ENCODE data around the gene SWAP70. TPM values are rescaled to one million over a fixed set of nuclear protein-coding genes. Genes with fewer than 3 reads are reported as not detected.

Gene SWAP70
- 1.2 and 3.2 TPM in 2 replicates for total RNA-seq (2011; cell fraction: chromatin; rRNA removed; ENCODE audit: low replicate concordance)
- 0.79 and 1.0 TPM in 2 replicates for total RNA-seq (2011; cell fraction: nucleolus; rRNA removed)
- total RNA-seq (2011; cell fraction: nucleoplasm; rRNA removed): 1.4 and 2.7 TPM in 2 replicates
- total RNA-seq (2014; rRNA removed) (2.3 TPM in 2 replicates), total RNA-seq (2014; rRNA removed; fragmentation: Illumina TruSeq; extraction: Trizol) (4.4 and 4.8 TPM in 2 replicates), total RNA-seq (2015; rRNA removed; fragmentation: Illumina TruSeq; extraction: Trizol) (4.9 and 5.0 TPM in 2 replicates), total RNA-seq (2021) (2.9 and 4.3 TPM in 2 replicates), polyA plus RNA-seq (2011; rRNA removed) (1.8 and 2.4 TPM in 2 replicates), polyA plus RNA-seq (2014; fragmentation: Illumina TruSeq; extraction: Trizol) (4.1 and 4.3 TPM in 2 replicates), polyA plus RNA-seq (2014; fragmentation: Nextera tagmentation; extraction: Ambion mirVana) (1 to 10 TPM; 1.7 to 1.9 TPM), polyA plus RNA-seq (2014; rRNA removed) (2.9 and 3.9 TPM in 2 replicates), polyA minus RNA-seq (2011; rRNA and poly(A)+ RNA removed) (2.9 and 3.5 TPM in 2 replicates), Bru-seq, nascent RNA (percentile 51 among the genes with signal in this experiment), BruChase-seq, experiment 1, labeled RNA remaining after a 2-hour chase (percentile 55 among the genes with signal in this experiment), BruChase-seq, experiment 2, labeled RNA remaining after a 6-hour chase (percentile 57 among the genes with signal in this experiment)
- 1.0 and 1.8 TPM in 2 replicates for polyA plus RNA-seq (2011; cell fraction: cytosol; rRNA removed)
- 0.73 and 0.78 TPM in 2 replicates for polyA plus RNA-seq (2011; cell fraction: nucleus; rRNA removed)
- 4.6 and 5.5 TPM in 2 replicates for polyA plus RNA-seq (2012)
- 1.6 and 2.3 TPM in 2 replicates for polyA minus RNA-seq (2011; cell fraction: cytosol; rRNA and poly(A)+ RNA removed)
- 0.54 and 1.8 TPM in 2 replicates for polyA minus RNA-seq (2011; cell fraction: nucleus; rRNA and poly(A)+ RNA removed)
- long read RNA-seq, experiment 1, full-length matches to known transcripts: 12 of 28 reads
- long read RNA-seq, experiment 1, partial matches to known transcripts: 10 of 28 reads
- long read RNA-seq, experiment 1, other reads (novel, unspliced or antisense): 6 of 28 reads
- long read RNA-seq, experiment 2, full-length matches to known transcripts: 1 of 3 reads
- long read RNA-seq, experiment 2, partial matches to known transcripts: 0 of 3 reads
- long read RNA-seq, experiment 2, other reads (novel, unspliced or antisense): 2 of 3 reads
- long read RNA-seq, experiment 3, full-length matches to known transcripts: 2 of 3 reads
- long read RNA-seq, experiment 3, partial matches to known transcripts: 1 of 3 reads
- long read RNA-seq, experiment 3, other reads (novel, unspliced or antisense): 0 of 3 reads

GRCh38 chr11:9663699-9664275 is at the start of gene SWAP70:
Gene SWAP70 (plus strand): TSS chr11:9664077. CDS start chr11:9664180, 103 bp downstream.
- no peaks in the 10 kb centered on the region for H3K36me3 ChIP-seq (ENCODE audit: control insufficient read depth, insufficient read depth, low read length)
- intact Hi-C loops (cut with micrococcal nuclease): no loop called here
- WGBS (ENCODE audit: insufficient coverage, low coverage, missing lambda C conversion rate): 31% methylated on average over 13 of the region's 38 CpGs
- DNase-seq (ENCODE audit: extremely low read depth in 1 of 4, low spot score in 3 of 4) (peak; percentile 63 to 69 (median 65)), FAIRE-seq (no peak), ATAC-seq (peak; percentile 97)
- peak within 1 kb of the TSS; percentile 52 to 85; a peak in 3 of 4 replicates for H3K9ac ChIP-seq (ENCODE audit: insufficient read depth in 1 of 2, low read depth in 2 of 2, low read length in 2 of 2)
- no peaks in the 10 kb centered on the region for H4K20me1 ChIP-seq (replicated peaks; ENCODE audit: control insufficient read depth, insufficient read depth, low read length)
- no peaks in the 10 kb centered on the region for H3K27me3 ChIP-seq (ENCODE audit: control insufficient read depth in 2 of 2, insufficient read depth in 2 of 2, low read length in 2 of 2)
- H3K9me3 ChIP-seq (replicated peaks; ENCODE audit: control insufficient read depth, insufficient read depth, low read depth, low read length): peaks cover 3% of the 10 kb centered on the region
- CTCF ChIA-PET (ENCODE audit: low intra/inter-chr PET ratio): no interaction called here
- H3K79me2 ChIP-seq (ENCODE audit: control insufficient read depth, insufficient read depth, low read length): no peaks in the 10 kb centered on the region
- in situ Hi-C loops (cut with MboI): no loop called here
- H2AFZ ChIP-seq (ENCODE audit: low read depth, low read length): peak within 1 kb of the TSS; percentile 94
- peak within 1 kb of the TSS; percentile 74 for H3K4me2 ChIP-seq (ENCODE audit: insufficient read depth, low read length)
- peak within 1 kb of the TSS; percentile 37; the same call in 2 of the 3 replicates for H3K27ac ChIP-seq (ENCODE audit: extremely low read depth, low read depth, low read length)
- H3K9me1 ChIP-seq (ENCODE audit: control insufficient read depth, insufficient read depth, low read length): no peaks in the 10 kb centered on the region
- H3K4me1 ChIP-seq (replicated peaks in 1 of 2; ENCODE audit: control insufficient read depth in 2 of 2, insufficient read depth in 2 of 2, low read length in 2 of 2): peaks cover 0 to 10% of the 10 kb centered on the region in 2 experiments; a peak in 3 of 5 replicates
- H3K4me3 ChIP-seq: peak within 1 kb of the TSS; percentile 47
- POLR2A ChIA-PET: no interaction called here
- no TSS peak for BruUV-seq (replicated peaks)
- TF ChIP-seq POLR2G (IDR thresholded peaks at IDR 0.05; ENCODE audit: low read depth, low read length) (peak; percentile 34; the same call in 1 of the 2 replicates), E2F6 (IDR thresholded peaks at IDR 0.05; ENCODE audit: borderline replicate concordance in 1 of 2, extremely low read depth in 1 of 2, insufficient read depth in 1 of 2, insufficient read length in 1 of 2, low read depth in 1 of 2, low read length in 1 of 2, poor library complexity in 1 of 2, severe bottlenecking in 1 of 2) (peak in 1 of 2 experiments; percentile 28), ZNF134 (CRISPR knock-in tag; conservative IDR thresholded peaks at IDR 0.05) (no peak), ZNF511 (CRISPR knock-in tag; IDR thresholded peaks at IDR 0.05) (no peak), ADNP (tag; IDR thresholded peaks at IDR 0.05) (no peak), TEAD1 (CRISPR knock-in tag; IDR thresholded peaks at IDR 0.05) (peak in 1 of 2 experiments; percentile 74; a peak in 1 of 4 replicates), VEZF1 (CRISPR knock-in tag; IDR thresholded peaks at IDR 0.05) (0 out of 2 replicates have a peak, but pooled peaks have one; percentile 11), SRF (CRISPR knock-in tag; IDR thresholded peaks at IDR 0.05) (no peak), USF2 (CRISPR knock-in tag; IDR thresholded peaks at IDR 0.05) (peak; percentile 52; the same call in 1 of the 2 replicates), PHF8 (IDR thresholded peaks at IDR 0.05; ENCODE audit: borderline replicate concordance, low read length) (peak; percentile 40; the same call in 1 of the 2 replicates)

All from K562 (cell line).